ENCODE results near the gene EPHB2. TPM values are rescaled to one million over a fixed set of nuclear protein-coding genes. Genes with fewer than 3 reads are reported as not detected.
"Not testable (repeated sequence)": the region's sequence is repeated elsewhere in the genome, so short reads cannot be mapped to it uniquely, and the experiment has no call there.

EPHB2 gene
- total RNA-seq, 1 donor from 2014 or later, result 3.7 TPM

GRCh38 chr1:22691031-22691753 lies 19.4 kb upstream of the EPHB2 start:
- no peak for DNase-seq (ENCODE audit: low spot score)

GRCh38 chr1:22694172-22694571 lies 16.5 kb upstream of the EPHB2 start:
- DNase-seq (ENCODE audit: low spot score), result no peak

GRCh38 chr1:22696610-22697009 lies 14.0 kb upstream of the EPHB2 start:
- DNase-seq (ENCODE audit: low spot score), result no peak

GRCh38 chr1:22697980-22698379 lies 12.7 kb upstream of the EPHB2 start:
- no peak for DNase-seq (ENCODE audit: low spot score)

GRCh38 chr1:22699681-22700520 lies 10.7 kb upstream of the EPHB2 start:
- DNase-seq (ENCODE audit: low spot score), result no peak

GRCh38 chr1:22702296-22703085 lies 8.1 kb upstream of the EPHB2 start:
- no peak for DNase-seq (ENCODE audit: low spot score)

GRCh38 chr1:22704440-22705067 lies 6.1 kb upstream of the EPHB2 start:
- DNase-seq (ENCODE audit: low spot score), result peak; percentile 88

GRCh38 chr1:22705586-22705985 lies 5.1 kb upstream of the EPHB2 start:
- DNase-seq (ENCODE audit: low spot score), result no peak

- not testable (repeated sequence) for DNase-seq (ENCODE audit: low spot score)
These were observed 4.5 kb upstream of the EPHB2 start for GRCh38 chr1:22706100-22706499.

- no peak for DNase-seq (ENCODE audit: low spot score)
These were observed 1.9 kb upstream of the EPHB2 start for GRCh38 chr1:22708777-22709176.

- no peak for DNase-seq (ENCODE audit: low spot score)
These were observed 1.4 kb upstream of the EPHB2 start for GRCh38 chr1:22709227-22709626.

- peak; percentile 28 for DNase-seq (ENCODE audit: low spot score)
These were observed 543 bp upstream of the EPHB2 start for GRCh38 chr1:22709891-22710700.

- DNase-seq (ENCODE audit: low spot score), result no peak
These were observed 432 bp downstream of the EPHB2 start for GRCh38 chr1:22711071-22711470.

GRCh38 chr1:22711591-22712501 lies 1.2 kb downstream of the EPHB2 start:
- DNase-seq (ENCODE audit: low spot score), result no peak

GRCh38 chr1:22712502-22713271 lies 2.0 kb downstream of the EPHB2 start:
- no peak for DNase-seq (ENCODE audit: low spot score)

GRCh38 chr1:22714455-22714854 lies 3.8 kb downstream of the EPHB2 start:
- no peak for DNase-seq (ENCODE audit: low spot score)

GRCh38 chr1:22717037-22717760 lies 6.6 kb downstream of the EPHB2 start:
- no peak for DNase-seq (ENCODE audit: low spot score)

- no peak for DNase-seq (ENCODE audit: low spot score)
These were observed 10.7 kb downstream of the EPHB2 start for GRCh38 chr1:22721122-22721873.
